Kidney tubule cell (primary cell): Measurements from ENCODE around the gene PPP1R18.

ENCODE experiments used
- DNase-seq: peaks from one replicate; pipeline ENCODE4 v3.0.0-alpha.2; 2018; ENCODE audit warnings: low spot score

Gene PPP1R18

DNA sequence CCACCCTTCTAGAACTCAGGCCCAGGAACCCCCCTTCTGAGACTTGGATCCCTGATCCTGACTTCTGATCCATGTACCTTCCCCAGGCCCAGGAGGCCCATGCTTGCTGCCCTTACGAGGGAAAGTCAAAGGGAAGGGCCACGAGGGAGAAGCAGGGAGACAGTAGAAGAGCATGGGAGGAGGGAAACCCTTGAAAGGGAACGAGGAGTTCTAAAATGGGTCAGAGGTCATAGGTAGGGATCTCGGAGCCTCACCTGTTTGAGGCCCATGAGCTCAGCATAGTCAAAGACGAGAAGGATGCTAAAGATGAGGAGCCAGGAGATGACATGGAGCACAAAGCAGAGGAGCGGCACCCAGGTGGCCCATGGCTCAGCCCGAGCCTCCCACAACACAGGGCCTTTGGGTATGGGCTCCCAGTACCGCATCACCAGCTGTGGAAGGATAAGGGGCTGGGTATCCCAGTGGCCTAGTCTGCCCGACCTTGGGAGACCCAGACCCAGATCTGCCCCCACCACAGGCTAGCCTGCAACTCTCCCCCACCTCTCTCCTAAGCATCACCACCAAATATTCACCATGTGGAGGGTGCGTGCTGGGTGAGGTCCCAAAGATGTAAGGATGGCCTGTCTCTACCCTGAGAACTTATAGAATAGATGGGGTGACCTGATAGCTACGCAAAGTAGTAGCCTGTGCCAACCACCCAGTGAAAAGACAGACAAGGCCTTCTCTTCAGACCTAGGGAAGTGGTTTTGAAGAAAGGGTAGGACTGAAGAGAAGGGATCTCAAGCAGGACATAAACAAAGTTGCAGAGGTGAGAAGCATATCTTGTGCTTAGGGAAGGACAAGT is 2.8 kb upstream of the PPP1R18 start:
- DNase-seq, result no peak

DNA sequence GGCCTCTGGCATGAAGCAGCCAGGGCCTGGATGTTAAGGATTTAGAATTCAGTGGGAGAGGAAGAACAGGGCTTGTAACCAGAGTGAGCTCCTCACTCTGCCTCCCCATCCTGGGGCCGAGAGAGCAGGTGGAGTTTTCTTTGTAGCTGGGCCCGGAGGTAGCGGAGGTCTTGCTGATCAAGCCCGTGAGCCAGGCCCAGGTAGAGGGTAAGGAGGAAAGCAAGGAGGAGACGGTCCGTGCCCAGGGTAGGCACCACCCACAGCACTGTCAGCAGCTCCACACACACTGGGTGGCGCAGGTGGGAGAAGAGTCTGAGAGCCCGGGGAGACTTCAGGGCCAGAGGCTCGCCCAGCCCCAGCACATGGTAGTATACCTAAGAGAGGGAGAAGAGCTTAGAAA is 2.1 kb upstream of the PPP1R18 start:
- DNase-seq, result no peak

DNA sequence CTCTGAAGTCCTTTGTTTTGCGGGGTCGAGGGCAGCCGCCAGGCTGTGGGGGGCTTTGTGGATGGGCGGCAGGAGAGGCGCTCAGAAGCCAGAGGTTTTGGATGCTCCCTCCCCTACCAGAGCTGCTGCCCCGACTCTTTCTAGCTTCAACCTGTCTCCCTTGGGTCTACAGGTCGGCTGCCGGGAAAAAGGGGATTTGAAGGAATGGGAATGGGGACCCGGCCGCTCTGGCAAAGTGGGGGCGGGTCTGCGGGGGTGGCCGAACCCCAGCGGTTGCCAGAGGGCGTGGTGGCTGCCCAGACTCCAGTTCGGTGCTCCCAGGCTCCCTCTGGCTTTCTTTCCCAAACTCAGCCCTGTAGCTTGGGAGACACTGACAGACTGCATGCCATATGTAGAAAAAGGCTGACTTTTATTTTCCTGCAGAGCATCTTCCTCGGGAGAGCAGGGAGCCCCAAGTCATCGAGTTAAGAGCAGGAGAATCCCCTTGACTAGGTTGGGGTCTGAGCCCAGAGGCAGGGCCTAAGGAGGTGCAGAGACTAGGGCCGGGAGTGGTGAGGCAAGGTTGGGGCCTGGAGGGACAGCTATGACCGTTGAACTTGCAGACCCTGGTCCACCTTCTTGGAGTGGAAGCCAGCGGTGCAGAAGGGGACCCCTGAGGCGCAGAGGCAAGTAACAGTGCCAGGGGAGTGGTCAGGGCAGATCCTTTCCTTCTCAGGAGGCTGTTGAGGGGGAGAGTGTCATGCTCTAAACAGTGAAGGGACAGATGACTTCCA is 1.4 kb upstream of the PPP1R18 start:
- DNase-seq, result no peak

DNA sequence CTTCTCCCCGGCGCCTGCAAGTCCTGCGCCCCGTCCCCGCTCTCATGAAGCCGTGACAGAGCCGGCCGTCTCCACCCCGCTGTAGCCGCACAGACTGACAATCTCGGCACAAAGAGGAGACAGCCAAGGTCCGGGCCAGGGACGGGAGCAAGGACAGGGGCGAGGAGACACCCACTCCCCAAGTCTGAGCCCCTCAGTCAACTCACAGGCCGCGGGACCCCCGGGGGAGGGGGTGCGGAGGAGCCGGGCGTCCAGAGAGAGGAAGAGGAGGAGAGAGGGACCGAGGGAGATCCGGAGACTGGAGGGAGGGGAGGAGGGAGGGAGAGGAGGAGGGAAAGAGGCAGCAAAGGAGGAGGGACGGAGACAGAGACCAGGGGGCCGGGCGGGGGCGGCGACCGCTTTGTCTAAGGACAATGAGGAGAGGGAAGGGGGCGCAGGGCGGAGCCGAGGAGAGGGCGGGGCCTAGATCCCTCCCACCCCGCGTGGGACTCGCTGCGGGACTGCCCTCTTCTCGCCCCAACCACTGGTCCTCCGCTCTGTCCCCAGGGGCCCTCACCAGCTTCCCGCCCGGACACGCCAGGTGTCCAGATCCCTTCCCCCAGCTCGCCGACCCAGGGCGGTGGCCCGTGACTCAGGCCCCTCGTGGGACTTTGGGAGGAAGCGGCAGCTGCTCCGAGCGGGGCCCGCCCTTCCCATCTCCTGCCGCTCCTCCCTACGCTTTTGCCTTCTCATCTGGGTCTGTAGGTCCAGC is 638 bp upstream of the PPP1R18 start:
- peak; percentile 99 for DNase-seq

DNA sequence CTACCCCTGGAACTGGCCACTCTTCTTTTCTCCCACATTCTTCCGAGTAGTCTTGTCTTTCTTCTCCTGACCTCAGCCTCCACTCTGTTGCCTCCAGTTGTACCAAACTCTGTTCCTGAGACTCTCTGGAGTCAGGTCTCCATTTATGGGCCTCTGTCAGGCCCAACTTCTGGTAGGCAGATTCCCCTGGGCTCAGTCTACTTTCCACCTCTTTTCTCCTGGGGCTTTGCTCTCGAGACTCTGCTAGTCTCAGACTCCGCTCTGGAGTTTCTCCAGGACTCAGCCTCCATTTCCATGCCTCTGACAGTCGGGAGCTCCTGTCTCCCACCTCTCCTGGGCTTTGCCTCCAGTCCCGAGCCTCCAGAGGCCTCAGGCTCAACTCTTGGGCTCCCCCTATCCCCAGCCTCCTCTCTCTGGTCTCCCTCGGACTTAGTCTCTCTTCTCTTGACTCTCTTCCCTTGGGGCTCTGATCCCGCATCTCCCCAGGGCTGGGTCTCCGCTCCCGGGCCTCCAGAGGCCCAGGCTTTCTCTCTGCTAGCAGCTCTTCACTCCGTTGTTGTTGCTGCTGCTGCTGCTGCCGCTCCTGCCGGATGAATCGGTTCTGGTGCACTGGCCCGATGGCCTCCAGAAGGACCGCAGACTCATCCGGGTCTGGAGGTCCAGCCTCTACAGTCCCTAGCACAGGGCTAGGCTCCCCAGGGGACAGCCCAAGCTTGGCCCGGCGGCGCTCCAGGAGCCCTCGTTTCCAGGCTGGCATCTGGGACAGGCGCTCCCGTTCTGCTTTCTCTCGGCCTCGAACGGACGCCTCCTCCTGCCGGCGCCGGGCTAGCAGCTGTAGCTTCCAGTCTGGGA is 1.1 kb downstream of the PPP1R18 start:
- no peak for DNase-seq

DNA sequence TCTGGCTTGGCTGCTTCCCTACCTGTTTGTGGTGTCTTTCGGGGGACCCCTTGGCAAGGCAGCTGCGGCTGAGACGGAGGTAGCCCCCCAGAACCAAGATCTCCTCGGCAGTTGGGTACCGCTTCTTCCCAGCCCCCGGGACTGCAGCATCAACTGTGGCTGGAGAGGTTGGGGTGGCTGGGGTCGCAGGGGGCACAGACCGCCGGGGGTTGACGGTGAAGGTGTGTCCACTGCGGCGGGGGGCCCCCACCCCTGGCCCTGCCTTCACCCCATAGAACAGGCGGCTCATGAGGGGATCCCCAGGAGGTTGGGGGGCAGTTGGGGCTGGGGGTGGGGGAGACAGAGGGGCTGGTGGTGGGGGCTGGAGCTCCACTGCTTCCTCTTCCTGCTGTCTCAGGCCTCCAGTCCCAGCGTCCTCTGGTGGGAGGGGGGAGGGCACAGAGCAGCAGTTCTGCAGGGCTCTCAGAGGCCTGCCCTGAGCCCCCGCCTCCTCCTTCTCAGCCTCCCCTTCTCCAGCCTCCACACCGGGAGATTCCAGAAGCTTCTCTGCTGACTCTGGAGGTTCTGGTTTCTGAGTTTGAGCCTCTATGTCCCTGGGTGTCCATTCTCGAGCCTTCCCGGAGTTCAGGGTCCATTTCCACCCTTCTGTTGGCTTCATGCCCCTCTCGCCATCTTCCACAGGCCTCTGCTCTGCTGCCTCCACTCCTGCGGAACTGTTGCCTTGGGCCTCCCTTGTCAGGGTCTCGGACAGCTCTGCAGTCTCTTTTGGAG is 1.9 kb downstream of the PPP1R18 start:
- peak; percentile 29 for DNase-seq

DNA sequence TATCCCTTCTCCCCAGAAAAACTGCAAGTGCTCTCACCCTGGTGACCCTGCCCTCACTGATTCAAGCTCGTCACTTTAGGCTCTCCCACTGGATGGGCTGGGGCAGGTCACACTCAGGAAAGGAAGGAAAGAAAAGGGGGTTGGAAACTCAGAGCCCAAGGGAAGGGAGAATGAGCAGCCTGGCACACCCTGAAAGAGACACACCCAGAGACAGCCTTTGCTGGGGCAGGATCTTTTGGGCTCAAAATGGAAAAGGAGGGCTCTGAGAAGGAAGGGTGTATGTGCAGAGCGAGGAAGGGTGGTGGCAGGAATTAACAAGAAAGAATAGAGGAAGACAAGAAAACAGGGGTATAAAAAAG is 2.5 kb downstream of the PPP1R18 start:
- DNase-seq, result no peak

DNA sequence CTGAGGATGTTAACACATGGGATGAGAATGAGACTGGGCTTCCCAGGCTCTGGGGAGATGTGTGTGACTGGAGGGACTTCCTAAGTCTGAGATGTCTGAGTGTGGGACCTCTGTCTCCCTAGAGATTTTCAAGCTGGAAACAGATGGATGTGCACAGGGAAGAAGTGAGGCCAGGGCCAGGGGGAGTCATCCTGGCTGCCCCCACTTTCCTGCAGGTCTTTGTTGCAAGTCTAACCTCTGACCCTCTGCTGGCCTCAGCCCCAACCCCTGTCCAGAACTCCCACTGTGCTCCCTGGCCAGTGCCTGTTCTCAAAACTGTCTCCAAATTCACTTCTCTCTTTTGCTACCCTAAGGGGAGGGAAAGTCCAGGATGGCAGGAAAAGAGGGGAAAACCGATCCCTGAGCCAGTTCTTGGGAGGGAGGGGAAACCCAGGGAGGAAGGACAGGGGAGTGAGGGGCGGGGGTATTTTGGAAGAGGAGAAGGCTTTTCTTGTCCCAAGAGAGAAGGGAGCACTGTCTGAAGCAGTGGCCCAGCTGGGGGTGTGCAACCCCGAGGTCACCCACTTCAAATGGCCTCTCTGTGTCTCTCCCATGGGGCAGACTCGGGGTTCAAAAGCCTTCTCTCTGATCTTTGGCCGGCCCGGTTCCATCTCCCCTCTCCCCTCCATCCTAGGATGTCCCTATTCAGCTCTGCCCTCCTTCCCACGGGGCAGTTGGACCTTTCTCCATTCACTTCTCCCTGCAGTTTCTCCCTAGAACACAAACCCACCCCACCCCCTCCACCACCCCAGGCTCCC is 3.1 kb downstream of the PPP1R18 start:
- DNase-seq, result peak; percentile 12

DNA sequence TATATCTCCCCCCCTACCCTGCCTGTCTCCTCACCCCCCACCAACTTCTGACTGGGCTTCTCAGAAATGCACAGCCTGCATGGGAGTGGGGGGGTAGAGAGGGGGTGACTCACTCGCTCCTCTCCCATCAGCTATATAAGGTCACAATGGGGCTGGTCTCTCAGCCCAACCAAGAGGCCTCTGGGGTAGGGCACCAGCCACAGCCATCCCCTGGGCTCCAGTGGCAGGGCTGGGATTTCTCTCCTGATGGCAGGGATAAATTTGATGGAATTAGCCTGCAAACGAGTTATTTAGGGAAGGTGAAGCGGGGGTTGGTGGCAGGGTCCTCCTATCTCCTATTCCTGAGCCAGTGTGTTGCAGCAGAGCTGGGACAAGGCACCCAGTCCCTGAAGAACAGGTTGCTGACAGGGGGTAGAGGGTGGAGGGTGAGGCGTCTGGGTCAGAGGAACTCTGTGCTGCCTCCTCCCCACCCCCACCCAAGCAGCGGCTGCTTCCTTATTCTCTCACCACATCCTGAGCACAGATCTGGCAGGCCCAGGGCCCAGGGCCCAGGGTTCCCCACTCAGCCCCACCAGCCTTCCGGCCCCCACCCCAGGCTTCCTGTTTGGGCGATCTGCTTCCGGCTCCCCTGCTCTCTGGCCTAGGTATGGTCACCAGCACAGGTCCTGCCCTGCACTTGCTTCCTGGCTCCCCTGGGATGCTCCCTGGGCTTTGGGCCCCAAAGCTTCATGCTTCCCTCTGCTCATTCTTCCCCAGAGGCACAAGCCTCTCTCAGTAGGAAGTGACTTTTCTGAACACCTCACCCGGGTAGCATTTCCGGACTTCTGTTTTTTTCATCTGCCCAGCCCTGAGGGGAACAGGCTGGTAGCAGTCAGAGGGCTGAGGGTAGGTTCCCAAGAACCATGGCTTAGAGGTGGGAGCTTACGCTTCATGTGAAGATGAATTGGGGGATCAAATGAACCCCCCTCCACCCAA is 4.0 kb downstream of the PPP1R18 start:
- DNase-seq, result peak; percentile 89

DNA sequence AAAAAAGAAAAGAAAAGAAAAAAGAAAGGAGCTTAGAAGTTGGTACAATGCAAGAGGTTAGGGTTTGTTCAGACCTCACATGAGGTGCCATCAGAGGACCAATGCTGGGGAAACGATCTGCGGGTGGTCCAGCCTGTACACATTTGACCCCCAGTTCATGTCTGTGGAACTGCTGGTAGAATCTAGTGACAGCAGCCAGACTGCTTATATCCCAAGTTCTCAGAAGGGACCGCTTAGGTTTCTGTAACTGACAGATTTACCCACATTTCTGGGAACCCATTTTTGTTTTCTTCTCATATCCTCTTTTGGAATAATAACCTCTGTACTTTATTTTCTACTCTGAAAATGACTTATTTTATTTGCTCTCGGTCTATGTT is 4.7 kb downstream of the PPP1R18 start:
- no peak for DNase-seq

DNA sequence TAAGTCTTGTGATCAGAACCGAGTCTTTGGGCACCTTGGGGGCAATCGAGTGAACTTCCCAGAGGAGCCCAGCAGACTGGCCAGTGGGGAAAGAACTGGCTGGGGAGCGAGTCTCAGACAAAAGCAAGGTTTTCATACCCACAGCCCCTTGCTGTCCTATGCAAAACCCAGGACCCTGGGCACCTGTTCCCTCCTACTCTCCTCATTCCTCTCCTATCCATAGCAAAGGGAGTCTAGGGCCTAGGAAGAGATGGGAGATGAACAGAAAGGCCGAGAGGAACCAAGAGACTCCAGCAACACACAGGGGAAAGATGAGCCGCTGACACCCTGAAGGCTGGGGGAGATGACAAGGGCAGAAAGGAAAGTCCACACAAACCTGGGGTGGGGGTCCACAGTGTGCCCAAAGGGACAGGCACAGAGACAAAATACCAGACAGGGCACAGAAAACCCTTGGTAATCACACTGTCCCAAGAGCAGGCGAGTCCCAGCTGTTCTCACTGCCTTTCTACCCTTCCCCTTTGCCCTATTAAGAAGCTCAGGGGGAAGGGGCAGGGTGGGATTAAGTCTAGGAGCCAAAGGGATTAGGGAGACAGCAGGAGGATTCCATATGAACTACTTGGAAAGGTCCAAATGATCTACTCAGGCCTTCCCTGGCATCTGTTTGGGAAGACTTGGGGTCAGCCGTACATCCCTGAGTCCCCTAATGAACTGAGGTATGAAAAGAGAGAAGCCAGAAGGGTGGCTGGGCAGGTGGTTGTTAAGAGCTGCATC is 6.5 kb downstream of the PPP1R18 start:
- no peak for DNase-seq

DNA sequence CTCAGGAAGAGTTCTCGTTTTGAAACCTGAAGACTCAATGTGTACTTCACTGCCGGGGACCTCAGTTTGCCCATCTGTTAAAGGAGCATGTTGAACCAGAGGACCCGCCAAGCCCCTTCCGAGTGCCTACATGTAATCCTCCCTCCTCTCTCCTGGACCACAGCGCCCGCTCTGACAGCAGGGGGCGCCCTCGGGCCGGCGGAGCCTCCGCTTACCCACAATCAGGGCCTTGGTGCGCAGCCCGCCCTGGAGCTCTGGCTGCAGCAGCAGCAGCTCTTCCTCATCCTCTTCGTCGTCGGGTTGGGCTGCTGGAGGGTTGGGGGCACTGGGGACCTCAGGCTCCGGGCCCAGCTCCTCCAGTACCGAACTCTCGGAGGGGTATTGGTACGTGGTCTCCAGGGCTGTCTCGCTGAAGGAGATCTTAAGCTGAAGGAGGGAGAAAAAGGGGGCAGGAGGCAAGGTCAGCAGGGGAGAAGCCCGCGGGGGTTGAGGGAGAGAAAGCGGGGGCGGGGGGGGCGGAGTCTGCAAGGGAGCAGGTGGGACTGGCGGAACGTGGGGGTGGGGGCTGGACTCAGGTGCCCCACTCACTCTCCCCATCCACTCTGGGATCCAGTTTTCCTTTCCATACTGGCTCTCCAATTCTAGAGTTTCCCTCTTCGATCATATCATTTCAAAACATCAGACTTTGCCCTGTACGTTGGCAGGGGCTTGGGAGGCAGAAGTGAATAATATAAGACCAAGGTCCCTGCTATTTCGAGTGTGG is 7.3 kb downstream of the PPP1R18 start:
- DNase-seq, result peak; percentile 84

DNA sequence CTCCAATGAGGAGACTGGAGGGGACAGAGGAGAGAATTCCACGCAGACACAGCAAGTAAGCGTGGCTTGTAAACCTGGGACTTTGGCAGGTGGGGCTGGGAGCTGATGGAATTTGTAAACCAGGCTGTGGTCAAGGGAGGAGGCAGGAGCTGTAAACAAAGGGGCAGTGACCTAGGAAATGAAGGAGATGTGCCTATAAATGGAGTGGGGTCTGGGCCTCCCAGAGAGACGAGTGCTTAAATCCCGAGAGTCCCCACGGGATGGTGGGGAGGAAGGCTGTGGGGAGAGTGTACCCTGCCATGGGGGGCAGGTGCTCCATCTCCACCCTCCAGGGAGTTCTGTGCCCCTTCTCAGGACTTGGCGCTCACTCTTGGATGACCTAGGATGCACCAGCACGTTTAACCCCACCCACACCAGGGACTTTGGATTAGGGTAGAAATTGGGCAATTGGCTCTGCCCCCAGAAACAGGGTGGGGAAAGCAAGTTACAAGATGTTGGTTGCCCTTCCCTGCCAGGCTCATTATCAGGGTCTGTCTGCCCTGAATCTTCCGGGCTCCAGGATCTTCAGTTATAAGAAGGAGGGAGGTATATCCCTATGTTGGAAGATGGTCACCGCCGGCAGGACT is 9.7 kb downstream of the PPP1R18 start:
- DNase-seq, result no peak

DNA sequence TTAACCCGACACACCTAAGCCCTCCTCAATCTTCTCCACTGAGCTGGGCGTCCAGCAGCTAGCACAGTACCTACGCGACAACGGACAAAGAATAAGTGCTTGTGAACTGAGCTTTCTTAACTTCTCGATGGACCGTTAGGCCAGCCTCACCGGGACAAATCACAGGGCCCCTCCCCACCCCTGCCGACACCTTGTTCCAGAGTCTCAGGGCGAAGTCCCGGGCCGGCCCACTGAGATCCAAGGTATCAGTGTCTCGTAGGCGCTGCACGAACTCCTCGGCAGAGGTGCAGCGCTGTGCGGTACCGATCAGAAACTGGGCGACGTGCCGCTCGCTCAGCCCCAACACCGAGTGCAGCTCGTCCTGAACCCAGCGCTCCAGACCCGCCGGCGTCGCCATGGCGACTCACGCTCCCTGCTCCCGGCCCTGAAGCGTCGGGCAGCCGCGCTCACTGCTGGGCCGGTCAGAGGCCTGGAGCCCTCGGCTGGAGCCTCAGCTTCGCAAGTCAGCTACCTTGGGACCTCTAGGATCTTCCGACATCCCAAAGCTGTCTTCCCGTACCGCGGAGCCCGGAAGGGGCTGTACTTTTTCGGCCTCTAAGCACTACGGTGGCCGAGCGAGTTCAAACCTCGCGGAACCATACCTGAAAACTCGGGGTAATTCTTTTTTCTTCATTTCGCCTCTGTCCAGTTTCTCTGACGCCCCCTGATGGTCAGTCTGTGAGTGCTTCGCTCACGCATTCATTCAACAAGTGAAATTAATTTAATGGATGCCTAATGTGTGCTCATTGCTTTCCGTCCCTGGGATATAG is 13.8 kb downstream of the PPP1R18 start, which contains the start of gene DHX16:
DHX16 (minus strand) TSS at position 562 of the 809 bp plus-strand sequence; CDS start at position 397, 165 bp downstream.
- DNase-seq, result peak; percentile 97

DNA sequence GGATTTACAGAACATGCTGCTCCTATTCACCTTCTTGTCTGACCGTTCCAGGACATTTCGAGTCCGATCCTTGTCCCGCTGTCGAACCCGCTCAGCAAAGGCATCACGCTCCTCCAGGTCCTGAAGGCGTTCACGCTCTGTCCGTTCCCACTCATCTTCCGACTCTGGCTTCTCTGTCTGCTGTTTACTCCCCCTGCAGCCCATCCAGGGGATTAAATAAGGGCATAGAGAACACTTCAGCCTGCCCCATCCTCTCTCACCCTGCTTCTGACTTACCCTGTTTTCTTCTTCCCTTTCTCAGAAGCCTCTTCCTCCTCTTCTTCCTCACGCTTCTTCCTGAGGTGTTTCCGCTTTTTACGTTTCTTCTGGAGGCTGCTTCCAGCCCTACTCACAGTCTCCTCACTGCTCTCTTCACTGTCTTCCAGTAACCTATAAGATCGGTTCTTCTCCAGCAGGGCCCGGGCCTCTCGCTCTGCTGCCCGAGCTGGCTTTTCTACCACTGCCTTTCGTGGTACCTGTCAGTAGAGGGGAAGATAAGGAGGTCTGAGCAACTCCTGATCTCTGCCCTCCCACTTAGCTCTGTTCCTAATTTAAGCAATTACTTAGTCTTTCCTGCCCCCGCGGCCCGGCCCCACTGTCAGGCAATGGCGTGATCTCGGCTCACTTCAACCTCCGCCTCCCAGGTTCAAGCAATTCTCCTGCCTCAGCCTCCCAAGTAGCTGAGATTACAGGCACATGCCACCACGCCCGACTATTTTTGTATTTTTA is 15.5 kb downstream of the PPP1R18 start:
- DNase-seq, result peak; percentile 17
